Suprapubic skin (tissue), 4 donors: ENCODE measurements around the gene FRMD3.

Experiments used
- CTCF ChIP-seq, 2 donors: fragments of 200-600 bp in 1 of 2; fragments of 450-650 bp in 1 of 2; sonication (generic) in 1 of 2; IDR thresholded peaks; one replicate each; pipeline ENCODE4 v1.5.1; 2016 to 2019; ENCODE audit warnings: antibody characterized with exemption in 2 of 2, mild to moderate bottlenecking in 1 of 2, moderate library complexity in 1 of 2
- POLR2A ChIP-seq, 2 donors: fragments of 450-650 bp; IDR thresholded peaks; one replicate each; pipeline ENCODE4 v1.6.1; 2017; ENCODE audit warnings: antibody characterized with exemption in 2 of 2, mild to moderate bottlenecking in 2 of 2, moderate library complexity in 2 of 2
- POLR2AphosphoS5 ChIP-seq, 3 donors: sonication (generic); formaldehyde crosslinking; IDR thresholded peaks; one replicate each; pipeline ENCODE4 v1.6.1; 2017; ENCODE audit warnings: antibody characterized with exemption in 3 of 3

GRCh38 chr9:83418283-83418682 lies 119.9 kb downstream of the FRMD3 start:
- TF ChIP-seq CTCF (IDR thresholded peaks at IDR 0.05) (no peak), POLR2A (IDR thresholded peaks at IDR 0.05) (no peak), POLR2AphosphoS5 (IDR thresholded peaks at IDR 0.05) (no peak)
